Liver (tissue), 9 donors: ENCODE results near the gene SMARCB1. TPM values are rescaled to one million over a fixed set of nuclear protein-coding genes. Genes with fewer than 3 reads are reported as not detected.

ENCODE experiments used
- DNase-seq: peaks from one replicate; pipeline ENCODE4 v3.0.0-alpha.2; 2017; ENCODE audit warnings: low spot score
- H3K27ac ChIP-seq, 2 donors: one replicate each; pipeline ENCODE4 v1.7.0; 2013; ENCODE audit warnings: inconsistent platforms in 2 of 2, low read length in 2 of 2, control low read depth in 1 of 2, low read depth in 1 of 2, mild to moderate bottlenecking in 1 of 2
- H3K27me3 ChIP-seq, 4 donors: one replicate each; pipeline versions ENCODE4 v1.6.1 to v1.7.0; 2013; ENCODE audit warnings: low read length in 3 of 4, inconsistent platforms in 1 of 4, mild to moderate bottlenecking in 1 of 4, moderate library complexity in 1 of 4; ENCODE audit not compliant: control insufficient read depth in 4 of 4, insufficient read depth in 4 of 4
- H3K36me3 ChIP-seq, 4 donors: one replicate each; pipeline versions ENCODE4 v1.6.1 to v1.7.0; 2013; ENCODE audit warnings: low read length in 3 of 4, mild to moderate bottlenecking in 3 of 4, low read depth in 1 of 4, moderate library complexity in 1 of 4; ENCODE audit not compliant: control insufficient read depth in 4 of 4, insufficient read depth in 3 of 4
- H3K4me1 ChIP-seq, 4 donors: one replicate each; pipeline versions ENCODE4 v1.6.1 to v1.7.0; 2013; ENCODE audit warnings: low read length in 3 of 4, mild to moderate bottlenecking in 3 of 4, moderate library complexity in 1 of 4; ENCODE audit not compliant: control insufficient read depth in 4 of 4, insufficient read depth in 4 of 4
- H3K4me3 ChIP-seq, 3 donors: one replicate each; pipeline versions ENCODE4 v1.6.1 to v1.7.0; 2013; ENCODE audit warnings: low read length in 3 of 3, control low read depth in 1 of 3, low read depth in 1 of 3, mild to moderate bottlenecking in 1 of 3
- H3K9ac ChIP-seq, 2 donors: one replicate each; pipeline ENCODE4 v1.7.0; 2013; ENCODE audit warnings: low read length in 2 of 2, mild to moderate bottlenecking in 2 of 2, moderate library complexity in 2 of 2, control low read depth in 1 of 2, low read depth in 1 of 2
- H3K9me3 ChIP-seq, 4 donors: one replicate each; pipeline versions ENCODE4 v1.6.1 to v1.7.0; 2013; ENCODE audit warnings: low read length in 3 of 4; ENCODE audit not compliant: control insufficient read depth in 4 of 4
- CTCF ChIP-seq: fragments of 150-350 bp; IDR thresholded peaks from 2 replicates; pipeline ENCODE4 v1.5.1; 2017; ENCODE audit warnings: improper control_type of control experiment, low read depth, low read length; ENCODE audit not compliant: missing input control
- EGR1 ChIP-seq, 2 donors: IDR thresholded peaks; 2 replicates each; pipeline ENCODE4 v1.6.1; 2016 to 2018; ENCODE audit warnings: antibody characterized with exemption in 2 of 2, low read depth in 2 of 2
- FOXA2 ChIP-seq: IDR thresholded peaks from 2 replicates; pipeline ENCODE4 v1.6.1; 2016; ENCODE audit warnings: antibody characterized with exemption
- GABPA ChIP-seq, 2 donors: IDR thresholded peaks in 1 of 2; conservative IDR thresholded peaks in 1 of 2; 2 replicates each; pipeline ENCODE4 v1.6.1; 2016; ENCODE audit warnings: antibody characterized with exemption in 2 of 2, mild to moderate bottlenecking in 1 of 2, moderate library complexity in 1 of 2
- HNF4A ChIP-seq, 2 donors: conservative IDR thresholded peaks; 2 replicates each; pipeline ENCODE4 v1.6.1; 2016; ENCODE audit warnings: antibody characterized with exemption in 2 of 2, mild to moderate bottlenecking in 2 of 2
- HNF4G ChIP-seq: IDR thresholded peaks from 2 replicates; pipeline ENCODE4 v1.6.1; 2016; ENCODE audit warnings: antibody characterized with exemption
- JUND ChIP-seq, 2 donors: IDR thresholded peaks; 2 replicates each; pipeline ENCODE4 v1.6.1; 2016; ENCODE audit warnings: antibody characterized with exemption in 2 of 2
- MAX ChIP-seq: IDR thresholded peaks from 2 replicates; pipeline ENCODE4 v1.6.1; 2016; ENCODE audit warnings: antibody characterized with exemption
- NR2F2 ChIP-seq: IDR thresholded peaks from 2 replicates; pipeline ENCODE4 v1.6.1; 2016; ENCODE audit warnings: antibody characterized with exemption
- RAD21 ChIP-seq, 2 donors: IDR thresholded peaks; 2 replicates each; pipeline ENCODE4 v1.6.1; 2016; ENCODE audit warnings: antibody characterized with exemption in 2 of 2, mild to moderate bottlenecking in 2 of 2
- REST ChIP-seq: IDR thresholded peaks from 2 replicates; pipeline ENCODE4 v1.6.1; 2016; ENCODE audit warnings: antibody characterized with exemption, mild to moderate bottlenecking
- RXRA ChIP-seq, 2 donors: IDR thresholded peaks; 2 replicates each; pipeline ENCODE4 v1.6.1; 2017 to 2018; ENCODE audit warnings: antibody characterized with exemption in 2 of 2, mild to moderate bottlenecking in 1 of 2
- SP1 ChIP-seq: IDR thresholded peaks from 2 replicates; pipeline ENCODE4 v1.6.1; 2018; ENCODE audit warnings: antibody characterized with exemption, mild to moderate bottlenecking
- TAF1 ChIP-seq: conservative IDR thresholded peaks from 2 replicates; pipeline ENCODE4 v1.6.1; 2016; ENCODE audit warnings: antibody characterized with exemption, mild to moderate bottlenecking
- YY1 ChIP-seq: IDR thresholded peaks from 2 replicates; pipeline ENCODE4 v1.6.1; 2016; ENCODE audit warnings: antibody characterized with exemption, mild to moderate bottlenecking
- ZBTB33 ChIP-seq: IDR thresholded peaks from 2 replicates; pipeline ENCODE4 v1.6.1; 2016; ENCODE audit warnings: antibody characterized with exemption
- WGBS: extraction: QIAGEN DNeasy Blood & Tissue Kit; methylation state at CpG from one replicate; pipeline ENCODE4 v1.1.7; 2013; 5-methylcytosine and 5-hydroxymethylcytosine counted together
- polyA plus RNA-seq, 2 donors: library from polyadenylated mRNA; stranded (reverse) in 1 of 2; unstranded in 1 of 2; fragments of 200-250 nt in 1 of 2; fragments of >200 nt in 1 of 2; fragmentation: Nextera tagmentation in 1 of 2; extraction: Ambion mirVana in 1 of 2; gene quantifications; one replicate each; pipeline versions ENCODE4 v1.2.1 to v1.2.3, GENCODE V29; 2013 to 2015
- total RNA-seq, 2 donors: library from RNA; depleted of rRNA; stranded (reverse); fragments of >200 nt; gene quantifications; one replicate each; pipeline ENCODE4 v1.2.3, GENCODE V29; 2014
- TF ChIP-seq, protein P1 (sequence below): IDR thresholded peaks from 2 replicates; pipeline ENCODE4 v1.6.1; 2016; ENCODE audit warnings: antibody characterized with exemption
- donor health status: healthy.
- donor health status: healthy.
- donor health status: healthy.
- donor health status: healthy.
- donor health status: healthy.

Gene SMARCB1
- total and polyA plus RNA-seq, 4 donors: 15.1 to 22.5 (median 19.1) TPM

DNA sequence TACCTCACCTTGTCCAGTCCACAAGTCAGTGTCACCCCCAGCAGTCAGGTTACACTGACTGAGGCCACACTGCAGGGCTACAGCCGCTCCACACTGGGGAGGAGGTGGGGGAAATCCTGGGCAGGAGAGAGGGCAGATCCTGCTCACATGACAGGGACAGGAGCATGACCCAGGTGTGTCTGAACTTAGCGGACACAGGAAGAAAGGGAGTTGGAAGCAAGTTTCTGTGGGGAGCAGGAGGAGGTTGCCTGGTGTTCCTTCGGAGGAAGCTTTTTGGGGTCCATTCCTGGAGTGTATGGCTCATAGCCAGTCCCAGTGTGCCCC, 8.2 kb upstream of the SMARCB1 start (continued):
- TF ChIP-seq, protein P1, sequence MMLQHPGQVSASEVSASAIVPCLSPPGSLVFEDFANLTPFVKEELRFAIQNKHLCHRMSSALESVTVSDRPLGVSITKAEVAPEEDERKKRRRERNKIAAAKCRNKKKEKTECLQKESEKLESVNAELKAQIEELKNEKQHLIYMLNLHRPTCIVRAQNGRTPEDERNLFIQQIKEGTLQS: no peak
- TF ChIP-seq RXRA (IDR thresholded peaks at IDR 0.05): peak; percentile 19 to 69

DNA sequence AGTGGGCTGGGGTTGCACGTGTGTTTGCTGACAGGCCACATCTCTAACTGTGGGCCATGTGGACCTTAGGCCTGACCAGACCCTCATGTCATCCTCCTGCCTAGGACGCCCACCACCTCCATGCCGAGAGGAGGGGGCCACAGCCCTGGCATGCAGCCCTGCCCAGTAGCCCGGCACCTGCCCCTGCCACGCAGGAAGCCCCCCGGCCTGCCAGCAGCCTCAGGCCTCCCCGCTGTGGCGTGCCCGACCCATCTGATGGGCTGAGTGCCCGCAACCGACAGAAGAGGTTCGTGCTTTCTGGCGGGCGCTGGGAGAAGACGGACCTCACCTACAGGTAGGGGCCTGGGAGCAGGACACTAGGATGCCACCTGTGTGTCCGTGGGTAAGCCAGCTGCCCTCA, 7.7 kb upstream of the SMARCB1 start:
- Histone ChIP-seq H3K27me3 (no peaks in the 10 kb centered on the region), H3K9me3 (no peaks in the 10 kb centered on the region), H3K9ac (no peak overlapping the region), H3K4me3 (no peak overlapping the region), H3K4me1 (peaks cover 9 to 23% (median 14%) of the 10 kb centered on the region in 4 donors), H3K36me3 (no peaks in the 10 kb centered on the region), H3K27ac (no peak overlapping the region)
- WGBS: 97% methylated on average over 16 of the region's 16 CpGs
- TF ChIP-seq GABPA (IDR thresholded peaks at IDR 0.05 in 1 of 2, conservative IDR thresholded peaks at IDR 0.05 in 1 of 2) (no peak), FOXA2 (no peak), REST (no peak), RAD21 (IDR thresholded peaks at IDR 0.05) (no peak), HNF4G (no peak), CTCF (no peak), JUND (IDR thresholded peaks at IDR 0.05) (no peak), TAF1 (no peak), NR2F2 (no peak), MAX (no peak), YY1 (no peak), SP1 (no peak), HNF4A (conservative IDR thresholded peaks at IDR 0.05) (no peak)
- TF ChIP-seq, protein P1: no peak
- no peak for DNase-seq

DNA sequence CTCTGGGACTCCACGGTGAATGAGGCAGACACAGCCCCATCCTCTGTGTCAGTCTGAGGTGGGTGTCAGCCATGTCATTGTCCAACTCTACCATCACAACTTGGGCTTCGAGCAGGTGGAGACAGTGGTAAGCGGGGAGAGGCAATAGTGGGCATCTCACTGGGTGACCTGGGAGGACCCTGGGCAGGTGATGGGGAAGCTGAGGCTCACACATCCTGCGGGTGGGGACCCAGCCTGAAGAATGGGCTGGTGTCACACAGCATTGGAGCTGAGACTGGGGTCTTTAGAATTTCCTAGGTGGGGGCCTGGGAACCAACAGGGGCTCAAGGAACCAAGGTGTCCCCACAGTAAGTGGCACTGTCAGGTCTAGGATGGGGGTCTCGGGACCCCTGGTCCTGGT, 7.0 kb upstream of the SMARCB1 start:
- H3K27ac ChIP-seq: no peak overlapping the region
- no peak overlapping the region for H3K4me3 ChIP-seq
- no peaks in the 10 kb centered on the region for H3K27me3 ChIP-seq
- no peak overlapping the region for H3K9ac ChIP-seq
- no peak for DNase-seq
- no peaks in the 10 kb centered on the region for H3K36me3 ChIP-seq
- WGBS: 95% methylated on average over 5 of the region's 5 CpGs
- no peaks in the 10 kb centered on the region for H3K9me3 ChIP-seq
- peaks cover 9 to 23% (median 15%) of the 10 kb centered on the region in 4 donors for H3K4me1 ChIP-seq
- TF ChIP-seq YY1 (no peak), RXRA (IDR thresholded peaks at IDR 0.05) (no peak), FOXA2 (no peak), REST (no peak), HNF4G (no peak), RAD21 (IDR thresholded peaks at IDR 0.05) (no peak), MAX (no peak), NR2F2 (no peak), ZBTB33 (no peak), EGR1 (IDR thresholded peaks at IDR 0.05; ENCODE audit: low read depth in 2 of 2) (no peak), HNF4A (conservative IDR thresholded peaks at IDR 0.05) (no peak), JUND (IDR thresholded peaks at IDR 0.05) (no peak)
- TF ChIP-seq, protein P1: no peak
